ENCODE results near the gene GRIA1.

GRIA1 gene

GRCh38 chr5:153490118-153491037 lies at the start of gene GRIA1:
GRIA1 (plus strand) TSS chr5:153490670.
- DNase-seq (ENCODE audit: low spot score): peak; percentile 62

DNA sequence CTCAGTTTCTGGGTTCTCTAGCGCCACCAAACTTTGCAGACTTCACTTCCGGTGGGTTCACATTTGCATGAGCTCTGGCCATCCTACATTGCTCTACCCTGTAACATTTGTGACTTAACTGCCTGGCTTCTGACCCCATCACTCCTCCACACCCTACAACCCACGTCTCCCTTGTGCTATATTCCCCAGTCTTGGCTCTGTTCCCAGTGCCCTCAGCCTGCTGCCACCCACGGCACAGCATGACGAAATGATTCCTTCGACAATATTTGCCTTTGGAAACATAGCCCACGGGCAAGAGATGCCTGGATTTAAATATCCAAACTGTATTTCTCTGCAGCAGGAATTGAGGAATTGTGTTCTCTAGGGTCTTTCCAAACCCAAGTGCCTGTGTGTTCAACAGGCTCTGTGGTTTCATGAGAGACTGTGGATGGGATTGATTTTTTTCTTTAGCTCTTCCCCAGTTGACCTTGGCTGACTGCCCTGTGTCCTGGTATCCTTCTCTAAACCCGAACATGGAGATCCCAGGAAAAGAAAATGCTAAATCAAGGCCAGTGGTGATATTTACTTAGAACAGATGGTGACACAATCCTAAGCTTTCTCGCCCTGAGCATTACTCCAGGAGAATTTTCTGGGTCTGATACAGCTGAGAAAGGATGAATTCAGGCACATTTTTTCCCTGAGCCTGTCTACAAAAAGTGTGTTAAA lies 44.4 kb upstream of the GRIA1 start:
- DNase-seq (ENCODE audit: low spot score): peak; percentile 36

- no peak for DNase-seq (ENCODE audit: low spot score)
Measured at GRCh38 chr5:153447534-153447933, 42.9 kb upstream of the GRIA1 start.

GRCh38 chr5:153456354-153456753 lies 34.1 kb upstream of the GRIA1 start:
- DNase-seq (ENCODE audit: low spot score): no peak

GRCh38 chr5:153456993-153457392 lies 33.5 kb upstream of the GRIA1 start:
- no peak for DNase-seq (ENCODE audit: low spot score)

DNA sequence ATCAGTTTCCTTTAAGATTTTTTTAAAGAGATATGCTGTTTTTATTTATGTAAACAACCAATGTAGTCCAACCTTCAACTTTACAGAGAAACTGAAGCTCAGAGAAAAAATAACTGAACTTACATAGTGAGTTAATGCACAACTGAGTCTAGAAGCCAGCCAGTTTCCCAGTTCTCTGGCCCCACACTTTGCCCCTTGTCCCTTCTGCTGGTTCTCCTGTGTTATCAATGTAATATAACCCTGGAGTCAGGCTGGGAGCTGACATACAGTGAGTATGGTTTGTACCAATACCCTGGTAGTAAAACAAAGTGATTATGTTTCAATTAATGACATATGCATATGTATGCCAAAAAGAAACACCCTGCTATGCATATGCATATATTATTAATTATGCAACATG lies 32.2 kb upstream of the GRIA1 start:
- DNase-seq (ENCODE audit: low spot score): no peak

DNA sequence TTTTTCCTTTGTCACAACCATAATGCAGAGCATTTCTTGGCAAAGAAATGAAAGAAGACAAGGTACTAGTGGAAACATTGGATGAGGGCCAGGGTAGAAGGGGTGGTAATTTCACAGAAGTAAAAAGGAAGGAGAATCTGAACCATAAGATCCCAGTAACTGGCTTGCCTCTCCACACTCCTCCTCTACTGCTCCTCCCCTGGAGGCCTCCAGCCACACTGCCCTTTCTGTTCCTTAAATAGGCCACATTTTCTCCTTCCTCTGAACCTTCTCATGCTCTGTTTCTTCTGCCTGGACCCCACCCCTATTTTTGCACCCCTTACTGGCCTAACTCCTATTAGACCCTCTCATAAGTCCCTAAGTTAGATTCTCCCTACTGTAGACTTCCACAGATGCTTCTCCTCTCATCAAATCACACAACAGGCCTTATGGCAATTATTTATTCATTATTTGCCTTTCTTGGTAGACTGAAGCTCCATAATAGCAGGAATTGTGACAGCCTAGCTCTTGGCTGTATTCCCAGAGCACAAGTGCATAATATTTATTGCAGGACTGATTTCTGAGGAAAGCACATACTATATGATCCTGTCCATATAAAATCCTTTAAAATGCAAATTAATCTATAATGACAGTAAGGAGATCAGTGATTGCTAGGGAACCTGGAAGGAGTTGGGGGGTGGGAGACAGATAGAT lies 31.3 kb upstream of the GRIA1 start:
- DNase-seq (ENCODE audit: low spot score): no peak

- no peak for DNase-seq (ENCODE audit: low spot score)
Measured at GRCh38 chr5:153460421-153460820, 30.0 kb upstream of the GRIA1 start.

DNA sequence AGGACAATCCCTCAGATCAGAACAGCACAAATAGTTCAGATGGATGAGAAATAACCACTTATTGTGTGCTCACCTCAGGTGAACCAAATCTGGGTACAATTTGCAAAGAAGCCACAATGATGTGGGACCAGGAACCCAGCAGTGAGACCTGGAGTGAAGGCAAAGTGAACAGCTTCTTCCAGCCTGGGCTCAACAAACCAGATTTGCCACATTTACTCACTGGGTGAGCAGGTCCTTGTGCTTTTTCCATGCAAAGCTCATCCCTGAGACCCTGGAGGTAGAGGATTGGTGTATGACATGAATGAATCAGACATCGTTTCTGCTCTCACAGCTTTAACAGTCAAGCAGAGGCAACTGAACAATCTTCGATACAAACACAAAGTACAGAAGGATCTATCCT lies 29.1 kb upstream of the GRIA1 start:
- no peak for DNase-seq (ENCODE audit: low spot score)

GRCh38 chr5:153463806-153464205 lies 26.7 kb upstream of the GRIA1 start:
- DNase-seq (ENCODE audit: low spot score): no peak

- DNase-seq (ENCODE audit: low spot score): peak; percentile 21
Measured at GRCh38 chr5:153467546-153467945, 22.9 kb upstream of the GRIA1 start.

DNA sequence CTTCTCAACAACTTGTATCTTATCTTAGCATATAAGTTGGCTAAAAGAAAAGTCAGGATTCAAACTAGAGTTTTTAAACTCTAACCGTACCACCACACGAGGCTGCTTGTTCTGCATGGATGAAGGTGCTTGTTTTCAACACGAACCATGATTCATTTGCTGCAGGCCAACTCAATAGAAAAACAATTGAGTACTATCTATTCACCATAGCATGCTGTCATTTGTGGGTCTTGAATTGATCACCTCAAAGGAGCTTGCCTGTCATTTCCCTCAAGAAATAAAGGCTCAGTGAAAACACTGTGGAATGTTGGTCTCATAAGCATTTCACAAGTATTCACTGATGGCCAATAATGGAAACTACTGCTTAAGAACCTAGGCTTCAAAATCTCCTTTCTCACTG lies 21.0 kb upstream of the GRIA1 start:
- DNase-seq (ENCODE audit: low spot score): no peak

- no peak for DNase-seq (ENCODE audit: low spot score)
Measured at GRCh38 chr5:153470736-153471135, 19.7 kb upstream of the GRIA1 start.

DNA sequence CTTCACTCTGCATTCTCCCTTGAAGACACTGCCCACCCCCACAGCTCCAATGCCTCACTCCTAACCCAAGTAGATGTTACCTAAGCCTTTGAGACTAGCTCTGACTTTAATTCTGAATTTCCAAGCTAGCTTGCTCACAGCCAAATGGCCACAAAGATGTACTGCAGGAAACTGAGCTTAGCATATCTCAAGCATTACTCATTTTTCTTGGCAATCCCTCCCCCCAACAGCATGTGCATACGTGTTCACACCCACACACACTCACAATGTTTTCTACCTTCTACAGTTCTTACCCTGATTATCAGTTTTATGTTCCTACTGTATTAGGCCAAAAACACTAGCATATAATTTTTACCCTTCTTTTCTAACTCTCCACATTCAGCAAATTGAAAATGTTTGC lies 13.7 kb upstream of the GRIA1 start:
- DNase-seq (ENCODE audit: low spot score): no peak

- DNase-seq (ENCODE audit: low spot score): no peak
Measured at GRCh38 chr5:153480401-153480800, 10.1 kb upstream of the GRIA1 start.

- no peak for DNase-seq (ENCODE audit: low spot score)
Measured at GRCh38 chr5:153483482-153483881, 7.0 kb upstream of the GRIA1 start.

DNA sequence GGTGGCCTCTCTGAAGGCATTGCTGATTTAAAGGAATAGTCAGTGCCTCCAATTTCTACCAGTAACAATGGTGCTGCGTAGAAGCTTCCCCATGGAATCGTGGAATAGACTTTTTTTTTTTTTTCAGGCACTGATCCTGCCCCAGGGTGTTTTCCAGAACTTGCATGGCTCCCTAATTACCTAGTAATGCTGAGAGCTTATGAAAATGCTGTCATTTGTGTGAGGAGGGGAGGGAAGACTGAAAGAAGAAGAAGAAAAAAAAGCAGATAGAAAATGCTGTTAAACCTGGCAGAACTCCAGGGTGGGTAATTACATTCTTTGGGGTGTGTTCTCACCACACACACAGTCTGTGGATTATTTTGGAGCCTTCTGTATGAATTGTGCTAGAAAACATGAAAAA lies 4.8 kb upstream of the GRIA1 start:
- DNase-seq (ENCODE audit: low spot score): no peak

- no peak for DNase-seq (ENCODE audit: low spot score)
Measured at GRCh38 chr5:153486771-153487170, 3.7 kb upstream of the GRIA1 start.

DNA sequence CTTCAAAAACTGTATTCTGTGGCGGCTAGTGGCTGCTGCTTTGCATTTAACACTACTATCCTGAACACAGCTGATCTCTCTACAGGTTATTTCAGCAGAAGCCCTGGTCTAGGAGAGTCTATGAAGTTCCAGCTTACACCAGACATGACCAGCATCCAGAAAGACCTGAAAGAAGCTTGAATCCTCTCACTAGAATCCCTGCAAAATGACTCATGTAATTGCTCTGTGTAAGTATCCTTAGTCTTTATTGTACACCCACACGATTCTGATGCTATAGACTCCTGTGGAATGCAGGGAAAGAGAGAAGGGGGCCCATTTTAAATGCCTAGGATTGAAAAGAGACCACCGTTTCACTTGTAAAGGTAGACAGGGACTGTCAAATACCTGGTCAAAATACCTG lies 859 bp upstream of the GRIA1 start:
- DNase-seq (ENCODE audit: low spot score): no peak

- no peak for DNase-seq (ENCODE audit: low spot score)
Measured at GRCh38 chr5:153491038-153491744, 721 bp downstream of the GRIA1 start.

DNA sequence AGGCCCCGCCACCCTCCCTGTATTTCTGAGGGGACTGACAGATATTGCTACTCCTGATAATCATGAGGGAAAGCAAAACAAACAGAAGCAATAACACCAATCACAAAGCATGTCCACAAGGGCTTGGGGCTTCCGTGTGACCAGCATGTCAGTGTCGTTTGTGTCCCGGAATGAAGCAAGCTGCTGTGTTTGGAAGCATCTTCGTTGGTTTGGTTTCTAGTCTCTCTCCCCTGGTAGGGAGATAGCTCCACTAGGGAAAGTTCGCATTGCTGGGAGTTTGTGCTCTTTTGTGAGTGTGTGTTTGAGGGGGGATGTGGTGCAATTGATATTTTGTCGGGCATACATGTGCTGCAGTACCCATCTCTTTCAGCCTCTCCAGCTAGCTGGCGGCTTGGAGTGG lies 1.4 kb downstream of the GRIA1 start:
- DNase-seq (ENCODE audit: low spot score): no peak

DNA sequence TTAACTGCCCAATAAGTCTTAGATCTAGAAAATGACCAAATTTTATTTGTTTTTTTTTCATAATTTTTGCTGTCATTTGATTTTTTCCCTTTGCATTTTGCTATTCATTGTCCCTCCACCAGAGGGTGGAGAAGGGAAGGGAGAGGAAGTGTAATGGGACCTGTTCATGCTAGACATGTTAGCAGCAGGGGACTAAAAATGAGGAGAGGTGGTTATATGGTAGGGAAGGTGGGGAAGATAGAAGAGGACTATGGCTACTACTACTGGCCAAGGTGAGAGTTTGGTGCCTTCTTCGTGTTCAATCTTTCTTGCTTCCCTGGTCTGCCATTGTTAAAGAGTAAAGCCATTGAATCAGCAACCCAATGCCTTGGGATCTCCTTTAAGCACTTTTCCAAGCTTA lies 6.4 kb downstream of the GRIA1 start:
- no peak for DNase-seq (ENCODE audit: low spot score)
